Endothelial cell of umbilical vein (primary cell): ENCODE measurements around the gene HOXD8. TPM values are rescaled to one million over a fixed set of nuclear protein-coding genes. Genes with fewer than 3 reads are reported as not detected.

ENCODE experiments used
- BruUV-seq: library from RNA; stranded (reverse); fragments of 400-500 nt; replicated peaks from 2 replicates; lab custom pipeline; 2021; lab: Mats Ljungman, UMichigan
- CTCF ChIA-PET: fragments of 300-600, 350-600 bp; sonication (Branson Sonifier 250); formaldehyde crosslinking; loops from one replicate; lab custom pipeline; 2021; ENCODE audit warnings: antibody characterized with exemption, inconsistent platforms; lab: Charles Lee
- POLR2A ChIA-PET: fragments of 300-600, 350-600 bp; sonication (Branson Sonifier 250); formaldehyde crosslinking; loops from one replicate; lab custom pipeline; 2021; ENCODE audit warnings: antibody characterized with exemption, inconsistent platforms; lab: Charles Lee
- DNase-seq: peaks from one replicate; pipeline ENCODE4 v3.0.0-alpha.2; 2011; ENCODE audit warnings: low read depth, low spot score
- FAIRE-seq: peaks from 2 replicates; lab custom pipeline; 2011; peaks lifted over from hg19 to GRCh38; lab: Jason Lieb, UNC
- H2AFZ ChIP-seq: 2 replicates; pipeline ENCODE4 v1.6.0; 2012; ENCODE audit warnings: low read depth, low read length, control low read depth, inconsistent platforms
- H3K27ac ChIP-seq: 2 replicates; pipeline ENCODE4 v1.5.1; 2011; ENCODE audit warnings: low read depth, mild to moderate bottlenecking, control low read depth, low read length, moderate library complexity; ENCODE audit not compliant: insufficient read depth
- H3K27me3 ChIP-seq, 2 experiments: 2 replicates each; pipeline versions ENCODE4 v1.6.0 to v1.6.1; 2011; ENCODE audit warnings: low read length in 2 of 2, mixed read lengths in 1 of 2; ENCODE audit not compliant: control insufficient read depth in 2 of 2, insufficient read depth in 2 of 2
- H3K36me3 ChIP-seq, 2 experiments: 2 replicates in 1 of 2; 3 replicates in 1 of 2; pipeline ENCODE4 v1.5.1; 2011; ENCODE audit warnings: low read length in 2 of 2, mild to moderate bottlenecking in 1 of 2, moderate library complexity in 1 of 2; ENCODE audit not compliant: control insufficient read depth in 2 of 2, insufficient read depth in 2 of 2; ENCODE audit errors: extremely low read depth in 1 of 2
- H3K4me1 ChIP-seq: 3 replicates; pipeline ENCODE4 v1.5.1; 2011; ENCODE audit warnings: mild to moderate bottlenecking, low read length; ENCODE audit not compliant: control insufficient read depth, insufficient read depth; ENCODE audit errors: extremely low read depth
- H3K4me2 ChIP-seq: 2 replicates; pipeline ENCODE4 v1.6.1; 2011; ENCODE audit warnings: low read length, control low read depth, mixed read lengths; ENCODE audit not compliant: insufficient read depth
- H3K4me3 ChIP-seq, 3 experiments: fragments of 200-600 bp in 1 of 3; sonication (generic), shearing (Covaris generic) in 1 of 3; replicated peaks in 1 of 3; 2 replicates each; pipeline ENCODE4 v1.5.1; 2011 to 2016; ENCODE audit warnings: control low read depth in 3 of 3, low read length in 3 of 3, mild to moderate bottlenecking in 2 of 3, inconsistent platforms in 1 of 3, low read depth in 1 of 3, moderate library complexity in 1 of 3; ENCODE audit not compliant: insufficient read depth in 1 of 3
- H3K79me2 ChIP-seq: 2 replicates; pipeline ENCODE4 v1.6.0; 2012; ENCODE audit warnings: low read length, inconsistent platforms; ENCODE audit not compliant: control insufficient read depth, insufficient read depth
- H3K9ac ChIP-seq: replicated peaks from 2 replicates; pipeline ENCODE3; 2011; ENCODE audit warnings: low read length, control low read depth; ENCODE audit not compliant: insufficient read depth; ENCODE audit errors: extremely low read depth
- H3K9me1 ChIP-seq: replicated peaks from 3 replicates; pipeline ENCODE4 v1.6.0; 2011; ENCODE audit warnings: mild to moderate bottlenecking, low read length; ENCODE audit not compliant: control insufficient read depth, insufficient read depth; ENCODE audit errors: extremely low read depth
- H3K9me3 ChIP-seq: replicated peaks from 2 replicates; pipeline ENCODE4 v1.5.1; 2012; ENCODE audit warnings: low read length, inconsistent platforms; ENCODE audit not compliant: control insufficient read depth, insufficient read depth
- H4K20me1 ChIP-seq: replicated peaks from 2 replicates; pipeline ENCODE3; 2011; ENCODE audit warnings: mild to moderate bottlenecking, low read length; ENCODE audit not compliant: control insufficient read depth, insufficient read depth; ENCODE audit errors: extremely low read depth
- EZH2 ChIP-seq: IDR thresholded peaks from 2 replicates; pipeline ENCODE4 v1.6.1; 2012; ENCODE audit warnings: borderline replicate concordance, low read depth, mild to moderate bottlenecking, moderate library complexity, low read length, inconsistent platforms; ENCODE audit not compliant: severe bottlenecking
- GATA2 ChIP-seq: IDR thresholded peaks from 2 replicates; pipeline ENCODE4 v1.7.0; 2011; ENCODE audit warnings: low read depth, mild to moderate bottlenecking, moderate library complexity, mixed read lengths, low read length; ENCODE audit not compliant: insufficient read length, insufficient read depth
- JUN ChIP-seq: IDR thresholded peaks from 2 replicates; pipeline ENCODE4 v1.6.1; 2011; ENCODE audit warnings: borderline replicate concordance, low read depth; ENCODE audit not compliant: insufficient read length, insufficient read depth
- POLR2AphosphoS5 ChIP-seq: IDR thresholded peaks from 2 replicates; pipeline ENCODE4 v1.6.1; 2012; ENCODE audit warnings: low read depth, mild to moderate bottlenecking, control low read depth, low read length, moderate library complexity; ENCODE audit not compliant: insufficient read depth
- dilution Hi-C: fragments of 300-500 bp; cut with MboI; formaldehyde crosslinking; loops from one replicate; pipeline ENCODE4 v1.15.0; 2019; ENCODE audit warnings: low sequenced_read_pairs; ENCODE audit not compliant: extremely low pct_ligation_motif_present
- intact Hi-C: fragments of 100-400 bp; cut with micrococcal nuclease; formaldehyde crosslinking; loops from one replicate; pipeline ENCODE4 v1.10.0; 2022
- polyA plus RNA-seq, 4 experiments: library from polyadenylated mRNA; depleted of rRNA in 3 of 4; stranded (reverse) in 3 of 4; unstranded in 1 of 4; fragments of >200 nt; gene quantifications; 2 replicates each; pipeline versions ENCODE4 v1.2.1 to v1.2.3, GENCODE V29; 2011 to 2012; ENCODE audit warnings: missing spikeins in 1 of 4
- total RNA-seq: library from RNA; stranded (reverse); gene quantifications from 2 replicates; pipeline ENCODE4 v1.2.3, GENCODE V29; 2021
- TF ChIP-seq, protein P1 (sequence below), 2 donors: IDR thresholded peaks; 1 replicate in 1 of 2; 2 replicates in 1 of 2; pipeline ENCODE4 v1.5.1; 2011; ENCODE audit warnings: low read length in 2 of 2, mild to moderate bottlenecking in 2 of 2, moderate library complexity in 2 of 2, control low read depth in 1 of 2, inconsistent platforms in 1 of 2, low read depth in 1 of 2; ENCODE audit not compliant: insufficient read depth in 1 of 2; ENCODE audit errors: extremely low read depth in 1 of 2

HOXD8 gene
- total and polyA plus RNA-seq, 2 donors (not counting 3 experiments of a cell fraction or from before 2014, with no cell fraction given): 6.4 to 15.6 TPM

DNA sequence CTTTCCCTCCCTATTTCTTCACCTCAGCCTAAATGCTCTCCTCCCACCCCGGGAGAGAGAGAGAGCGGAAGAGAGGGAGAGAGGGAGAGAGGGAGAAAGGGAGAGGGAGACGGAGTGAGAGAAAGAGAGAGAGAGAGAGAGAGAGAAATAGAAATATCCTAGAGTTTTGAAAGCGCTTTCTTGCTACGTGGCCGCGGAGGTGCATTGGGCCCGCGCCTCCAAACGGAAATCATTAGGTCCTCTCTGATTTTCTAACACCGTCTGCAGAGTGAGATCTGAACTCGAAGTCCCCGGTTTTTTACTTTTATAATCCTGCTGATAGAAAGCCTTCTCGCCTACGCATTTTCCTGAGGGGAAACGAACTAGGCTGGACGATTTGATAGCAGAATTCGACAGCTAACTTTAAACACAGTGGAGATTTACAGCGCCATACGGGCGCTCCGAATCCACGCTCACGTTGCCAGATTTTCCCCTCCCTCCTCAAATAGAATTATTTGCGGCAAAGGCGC is 44.8 kb upstream of the HOXD8 start:
- Histone ChIP-seq H2AFZ (no peak overlapping the region), H3K79me2 (no peaks in the 10 kb centered on the region), H3K4me1 (no peaks in the 10 kb centered on the region), H3K9me1 (no peaks in the 10 kb centered on the region), H3K27ac (no peak overlapping the region), H4K20me1 (no peaks in the 10 kb centered on the region), H3K9me3 (no peaks in the 10 kb centered on the region), H3K9ac (no peak overlapping the region), H3K4me3 (no peak overlapping the region), H3K27me3 (peaks cover 90 to 97% of the 10 kb centered on the region in 2 experiments), H3K4me2 (no peak overlapping the region), H3K36me3 (no peaks in the 10 kb centered on the region)
- ChIA-PET CTCF (interaction anchor here (1.3 to 6.1 kb wide), 6 partner anchors 9 to 881 kb away, joined by 4 to 102 read pairs (median 10); no protein-coding TSS in a partner anchor), POLR2A (no interaction called here)
- dilution Hi-C loops: no loop called here
- intact Hi-C loops: no loop called here
- no peak for TF ChIP-seq GATA2
- peak; percentile 97 for TF ChIP-seq EZH2
- no peak for DNase-seq
- no peak for FAIRE-seq
- no TSS peak for BruUV-seq

DNA sequence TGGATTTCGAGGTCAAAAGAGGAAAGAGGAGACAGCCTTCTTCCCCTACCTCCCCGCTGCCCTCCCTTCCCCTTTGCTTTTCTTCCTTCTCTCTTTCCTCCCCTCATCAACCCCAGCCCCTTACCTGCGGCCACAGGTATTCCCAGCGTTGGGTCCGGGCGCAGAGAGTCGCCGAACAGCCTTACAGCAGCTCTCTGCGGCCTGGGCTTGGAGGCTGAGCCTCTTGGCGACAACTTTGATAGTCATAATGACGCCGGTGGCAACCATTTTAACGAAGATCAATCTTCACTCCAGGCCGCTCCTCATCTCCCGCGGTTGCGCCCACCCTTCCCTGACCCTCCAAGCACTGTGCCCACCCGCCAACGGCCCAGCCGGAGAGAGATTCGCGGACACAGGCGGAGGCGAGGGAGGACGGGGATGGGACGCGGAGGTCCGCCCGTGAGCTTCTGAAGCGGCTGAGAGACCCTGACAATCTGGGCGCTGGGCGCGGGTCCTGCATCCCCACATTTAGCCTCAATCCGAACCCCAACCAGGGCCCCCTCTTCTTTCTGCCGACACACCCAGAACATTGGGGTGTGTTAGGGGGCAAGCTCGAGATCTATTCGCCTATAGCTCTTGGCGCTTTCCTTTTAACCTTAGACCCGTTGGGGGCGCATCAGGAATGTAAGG is 44.3 kb upstream of the HOXD8 start:
- H3K36me3 ChIP-seq: no peaks in the 10 kb centered on the region
- no peaks in the 10 kb centered on the region for H4K20me1 ChIP-seq
- no peaks in the 10 kb centered on the region for H3K4me1 ChIP-seq
- ChIA-PET POLR2A (no interaction called here), CTCF (interaction anchor here (0.6 to 6.1 kb wide), 8 partner anchors 9 to 882 kb away, joined by 4 to 102 read pairs (median 5); no protein-coding TSS in a partner anchor)
- intact Hi-C loops: no loop called here
- no peak overlapping the region for H3K4me3 ChIP-seq
- H3K9me3 ChIP-seq: no peaks in the 10 kb centered on the region
- no TSS peak for BruUV-seq
- H3K9me1 ChIP-seq: no peaks in the 10 kb centered on the region
- peaks cover 95 to 100% of the 10 kb centered on the region in 2 experiments for H3K27me3 ChIP-seq
- no peak overlapping the region for H2AFZ ChIP-seq
- no peak for FAIRE-seq
- no peak overlapping the region for H3K27ac ChIP-seq
- no peaks in the 10 kb centered on the region for H3K79me2 ChIP-seq
- H3K9ac ChIP-seq: no peak overlapping the region
- TF ChIP-seq POLR2AphosphoS5: no peak
- TF ChIP-seq GATA2: no peak
- peak; percentile 97 for TF ChIP-seq EZH2
- TF ChIP-seq, protein P1, sequence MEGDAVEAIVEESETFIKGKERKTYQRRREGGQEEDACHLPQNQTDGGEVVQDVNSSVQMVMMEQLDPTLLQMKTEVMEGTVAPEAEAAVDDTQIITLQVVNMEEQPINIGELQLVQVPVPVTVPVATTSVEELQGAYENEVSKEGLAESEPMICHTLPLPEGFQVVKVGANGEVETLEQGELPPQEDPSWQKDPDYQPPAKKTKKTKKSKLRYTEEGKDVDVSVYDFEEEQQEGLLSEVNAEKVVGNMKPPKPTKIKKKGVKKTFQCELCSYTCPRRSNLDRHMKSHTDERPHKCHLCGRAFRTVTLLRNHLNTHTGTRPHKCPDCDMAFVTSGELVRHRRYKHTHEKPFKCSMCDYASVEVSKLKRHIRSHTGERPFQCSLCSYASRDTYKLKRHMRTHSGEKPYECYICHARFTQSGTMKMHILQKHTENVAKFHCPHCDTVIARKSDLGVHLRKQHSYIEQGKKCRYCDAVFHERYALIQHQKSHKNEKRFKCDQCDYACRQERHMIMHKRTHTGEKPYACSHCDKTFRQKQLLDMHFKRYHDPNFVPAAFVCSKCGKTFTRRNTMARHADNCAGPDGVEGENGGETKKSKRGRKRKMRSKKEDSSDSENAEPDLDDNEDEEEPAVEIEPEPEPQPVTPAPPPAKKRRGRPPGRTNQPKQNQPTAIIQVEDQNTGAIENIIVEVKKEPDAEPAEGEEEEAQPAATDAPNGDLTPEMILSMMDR (IDR thresholded peaks at IDR 0.05; ENCODE audit: extremely low read depth in 1 of 2, insufficient read depth in 1 of 2, low read depth in 1 of 2, low read length in 2 of 2): no peak
- no peak for TF ChIP-seq JUN
- no peak overlapping the region for H3K4me2 ChIP-seq
- dilution Hi-C loops: no loop called here
- no peak for DNase-seq
